PC-9 (cell line): ENCODE data around the gene GSG1.

Experiments used
- CTCF ChIP-seq: fragments of 200-600 bp; sonication (generic); conservative IDR thresholded peaks from 2 replicates; pipeline ENCODE4 v1.6.1; 2017; ENCODE audit warnings: mixed run types, antibody characterized with exemption, mild to moderate bottlenecking, moderate library complexity
- EZH2 ChIP-seq: fragments of 200-600 bp; sonication (generic); IDR thresholded peaks from 2 replicates; pipeline ENCODE4 v1.8.0; 2017; ENCODE audit warnings: antibody characterized with exemption, low read depth

DNA sequence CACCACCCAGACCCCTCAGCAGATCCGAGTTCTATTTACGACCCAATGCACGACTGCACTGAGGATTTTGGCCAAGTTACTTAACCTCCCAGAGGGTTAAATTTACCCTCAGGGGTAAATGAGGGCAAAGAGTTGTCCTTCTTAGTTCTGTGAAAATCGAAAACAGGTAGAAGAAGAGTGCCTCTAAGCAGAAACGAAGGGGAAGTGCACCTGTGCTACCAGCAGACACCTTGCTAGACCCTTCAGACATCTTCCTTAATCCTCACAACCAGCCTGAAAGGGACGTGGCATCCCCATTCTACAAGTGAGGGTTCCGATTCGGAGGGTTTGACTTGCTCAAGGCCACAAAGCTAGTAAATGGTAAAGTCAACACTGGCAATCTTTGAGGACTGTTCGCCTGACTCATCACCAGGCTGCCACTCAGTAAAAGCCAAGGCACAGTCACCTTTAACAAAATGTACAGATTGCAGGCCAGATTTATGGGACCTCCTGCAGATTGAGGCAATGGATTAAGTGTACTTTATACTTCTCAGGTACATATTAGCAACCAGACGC lies 1.6 kb downstream of the GSG1 start:
- no peak for TF ChIP-seq CTCF
- no peak for TF ChIP-seq EZH2
